ENCODE data around the gene CALCA. TPM values are rescaled to one million over a fixed set of nuclear protein-coding genes. Genes with fewer than 3 reads are reported as not detected.

CALCA gene
- polyA plus RNA-seq, 1 donor (not counting 4 experiments of a cell fraction or from before 2014, with no cell fraction given), result not detected

- H3K4me1 ChIP-seq (ENCODE audit: control insufficient read depth, extremely low read depth, insufficient read depth, low read length), result no peaks in the 10 kb centered on the region
- no peak for DNase-seq (ENCODE audit: low read depth, low spot score)
- H3K9ac ChIP-seq (ENCODE audit: control insufficient read depth, extremely low read depth, insufficient read depth, low read length), result no peak overlapping the region
- no peak for TF ChIP-seq EZH2 (IDR thresholded peaks at IDR 0.05; ENCODE audit: low read length)
- TF ChIP-seq CTCF (optimal IDR thresholded peaks at IDR 0.05 in 1 of 3, IDR thresholded peaks at IDR 0.05 in 1 of 3, conservative IDR thresholded peaks at IDR 0.05 in 1 of 3; ENCODE audit: extremely low read depth in 1 of 3, insufficient read depth in 2 of 3, low read length in 3 of 3), result no peak
- no peaks in the 10 kb centered on the region for H3K79me2 ChIP-seq (ENCODE audit: control insufficient read depth, insufficient read depth, low read length)
- no peak overlapping the region for H2AFZ ChIP-seq (ENCODE audit: control insufficient read depth, low read length)
- H3K9me3 ChIP-seq (ENCODE audit: control insufficient read depth, low read depth, low read length), result no peaks in the 10 kb centered on the region
- no peaks in the 10 kb centered on the region for H4K20me1 ChIP-seq (ENCODE audit: control insufficient read depth, extremely low read depth, insufficient read depth, low read length)
- no peak overlapping the region for H3K4me3 ChIP-seq (ENCODE audit: control insufficient read depth in 2 of 3, extremely low read depth in 1 of 3, insufficient read depth in 2 of 3, low read depth in 1 of 3, low read length in 3 of 3)
- no peak for FAIRE-seq
- H3K36me3 ChIP-seq (ENCODE audit: control insufficient read depth in 2 of 2, extremely low read depth in 1 of 2, insufficient read depth in 2 of 2, low read length in 2 of 2), result no peaks in the 10 kb centered on the region
- dilution Hi-C loops (cut with MboI; ENCODE audit: extremely low pct_ligation_motif_present, low sequenced_read_pairs), result no loop called here
- no peak overlapping the region for H3K27ac ChIP-seq (ENCODE audit: control insufficient read depth, insufficient read depth, low read length)
- H3K9me1 ChIP-seq (ENCODE audit: control insufficient read depth, extremely low read depth, insufficient read depth, low read length), result no peaks in the 10 kb centered on the region
- no peak overlapping the region for H3K4me2 ChIP-seq (ENCODE audit: control insufficient read depth, extremely low read depth, insufficient read depth, low read depth, low read length)
- H3K27me3 ChIP-seq (ENCODE audit: control insufficient read depth, extremely low read depth, insufficient read depth, low read length), result no peaks in the 10 kb centered on the region
These were observed 16.0 kb downstream of the CALCA start for GRCh38 chr11:14956111-14956510.

GRCh38 chr11:14954581-14954980 lies 17.6 kb downstream of the CALCA start:
- Histone ChIP-seq H3K27me3 (ENCODE audit: control insufficient read depth, extremely low read depth, insufficient read depth, low read length) (no peaks in the 10 kb centered on the region), H4K20me1 (ENCODE audit: control insufficient read depth, extremely low read depth, insufficient read depth, low read length) (no peaks in the 10 kb centered on the region), H3K27ac (ENCODE audit: control insufficient read depth, insufficient read depth, low read length) (no peak overlapping the region), H3K9me3 (ENCODE audit: control insufficient read depth, low read depth, low read length) (no peaks in the 10 kb centered on the region), H3K9ac (ENCODE audit: control insufficient read depth, extremely low read depth, insufficient read depth, low read length) (no peak overlapping the region), H3K79me2 (ENCODE audit: control insufficient read depth, insufficient read depth, low read length) (no peaks in the 10 kb centered on the region), H3K4me3 (ENCODE audit: control insufficient read depth in 2 of 3, extremely low read depth in 1 of 3, insufficient read depth in 2 of 3, low read depth in 1 of 3, low read length in 3 of 3) (no peak overlapping the region), H3K4me2 (ENCODE audit: control insufficient read depth, extremely low read depth, insufficient read depth, low read depth, low read length) (no peak overlapping the region), H3K36me3 (ENCODE audit: control insufficient read depth in 2 of 2, extremely low read depth in 1 of 2, insufficient read depth in 2 of 2, low read length in 2 of 2) (no peaks in the 10 kb centered on the region), H3K9me1 (ENCODE audit: control insufficient read depth, extremely low read depth, insufficient read depth, low read length) (no peaks in the 10 kb centered on the region), H2AFZ (ENCODE audit: control insufficient read depth, low read length) (no peak overlapping the region), H3K4me1 (ENCODE audit: control insufficient read depth, extremely low read depth, insufficient read depth, low read length) (no peaks in the 10 kb centered on the region)
- dilution Hi-C loops (cut with MboI; ENCODE audit: extremely low pct_ligation_motif_present, low sequenced_read_pairs), result no loop called here
- TF ChIP-seq CTCF (optimal IDR thresholded peaks at IDR 0.05 in 1 of 3, IDR thresholded peaks at IDR 0.05 in 1 of 3, conservative IDR thresholded peaks at IDR 0.05 in 1 of 3; ENCODE audit: extremely low read depth in 1 of 3, insufficient read depth in 2 of 3, low read length in 3 of 3) (no peak), EZH2 (IDR thresholded peaks at IDR 0.05; ENCODE audit: low read length) (no peak)
- FAIRE-seq, result no peak
- no peak for DNase-seq (ENCODE audit: low read depth, low spot score)
